IMR-90 (cell line): Measurements from ENCODE around the gene FSD1L. TPM values are rescaled to one million over a fixed set of nuclear protein-coding genes. Genes with fewer than 3 reads are reported as not detected.

Experiments
- ATAC-seq: fragments of 200-7000 bp; cut with Tn5 transposase; 2 replicates; pipeline ENCODE4 v1.9.1; 2020; ENCODE audit warnings: low read depth, mild to moderate bottlenecking, moderate library complexity
- BruUV-seq: library from RNA; stranded (reverse); fragments of 400-500 nt; replicated peaks from 2 replicates; lab custom pipeline; 2021; lab: Mats Ljungman, UMichigan
- CTCF ChIA-PET: fragments of 300-600 bp; formaldehyde crosslinking; extraction: SDS; loops from one replicate; lab custom pipeline; 2021; ENCODE audit warnings: antibody characterized with exemption; lab: Yijun Ruan, JAX
- POLR2A ChIA-PET: fragments of 300-600 bp; sonication (Branson Sonifier 250); formaldehyde crosslinking; loops from one replicate; lab custom pipeline; 2022; ENCODE audit warnings: antibody characterized with exemption; ENCODE audit not compliant: unreplicated experiment; lab: Charles Lee
- DNase-seq: peaks from one replicate; pipeline ENCODE4 v3.0.0; 2013
- H2AFZ ChIP-seq: replicated peaks from 2 replicates; pipeline ENCODE3; 2013; ENCODE audit warnings: low read length, mild to moderate bottlenecking; ENCODE audit not compliant: poor library complexity
- H2AK5ac ChIP-seq: 2 replicates; pipeline ENCODE4 v1.6.1; 2013; ENCODE audit warnings: low read depth, low read length, inconsistent platforms
- H2AK9ac ChIP-seq: replicated peaks from 2 replicates; pipeline ENCODE3; 2013; ENCODE audit warnings: mild to moderate bottlenecking, low read depth, low read length, moderate library complexity; ENCODE audit not compliant: poor library complexity
- H2BK120ac ChIP-seq: 2 replicates; pipeline ENCODE4 v1.6.1; 2013; ENCODE audit warnings: low read depth, low read length, inconsistent platforms
- H2BK15ac ChIP-seq: 3 replicates; pipeline ENCODE4 v1.6.1; 2013; ENCODE audit warnings: low read depth, low read length, inconsistent platforms
- H2BK20ac ChIP-seq: 2 replicates; pipeline ENCODE4 v1.6.1; 2013; ENCODE audit warnings: low read depth, mild to moderate bottlenecking, inconsistent platforms, low read length, moderate library complexity
- H2BK5ac ChIP-seq: 2 replicates; pipeline ENCODE4 v1.6.1; 2013; ENCODE audit warnings: mild to moderate bottlenecking, low read depth, low read length, inconsistent platforms; ENCODE audit not compliant: poor library complexity, severe bottlenecking
- H3K14ac ChIP-seq: replicated peaks from 2 replicates; pipeline ENCODE4 v1.6.1; 2013; ENCODE audit warnings: low read depth, low read length, inconsistent platforms
- H3K18ac ChIP-seq: 2 replicates; pipeline ENCODE4 v1.6.1; 2013; ENCODE audit warnings: low read depth, low read length, control low read depth
- H3K23ac ChIP-seq: 2 replicates; pipeline ENCODE4 v1.6.1; 2013; ENCODE audit warnings: low read depth, low read length, inconsistent platforms
- H3K27ac ChIP-seq: 2 replicates; pipeline ENCODE4 v1.5.1; 2013; ENCODE audit warnings: mild to moderate bottlenecking, control low read depth, low read length; ENCODE audit not compliant: insufficient read depth
- H3K27me3 ChIP-seq: 2 replicates; pipeline ENCODE4 v1.6.1; 2013; ENCODE audit warnings: low read length; ENCODE audit not compliant: control insufficient read depth, insufficient read depth
- H3K36me3 ChIP-seq: 2 replicates; pipeline ENCODE4 v1.6.1; 2013; ENCODE audit warnings: low read length, mixed read lengths; ENCODE audit not compliant: control insufficient read depth, insufficient read depth
- H3K4ac ChIP-seq: 2 replicates; pipeline ENCODE4 v1.6.1; 2013; ENCODE audit warnings: low read depth, low read length, inconsistent platforms
- H3K4me1 ChIP-seq: 2 replicates; pipeline ENCODE4 v1.6.1; 2013; ENCODE audit warnings: low read length, mixed read lengths; ENCODE audit not compliant: control insufficient read depth, insufficient read depth
- H3K4me2 ChIP-seq: 2 replicates; pipeline ENCODE4 v1.6.1; 2013; ENCODE audit warnings: low read depth, mild to moderate bottlenecking, control low read depth, low read length, moderate library complexity
- H3K4me3 ChIP-seq: 2 replicates; pipeline ENCODE4 v1.5.1; 2013; ENCODE audit warnings: low read depth, mild to moderate bottlenecking, control low read depth, low read length, moderate library complexity; ENCODE audit not compliant: insufficient read depth
- H3K56ac ChIP-seq: 2 replicates; pipeline ENCODE4 v1.6.1; 2013; ENCODE audit warnings: low read length, inconsistent platforms; ENCODE audit not compliant: insufficient read depth; ENCODE audit errors: extremely low read depth
- H3K79me1 ChIP-seq, 2 experiments: 2 replicates each; pipeline ENCODE4 v1.6.1; 2013; ENCODE audit warnings: low read length in 2 of 2, inconsistent platforms in 1 of 2, low read depth in 1 of 2
- H3K9ac ChIP-seq: 2 replicates; pipeline ENCODE4 v1.6.1; 2013; ENCODE audit warnings: low read depth, low read length, control low read depth
- H3K9me1 ChIP-seq: 2 replicates; pipeline ENCODE4 v1.6.1; 2013; ENCODE audit warnings: low read length, inconsistent platforms; ENCODE audit not compliant: insufficient read depth
- H3K9me3 ChIP-seq: 2 replicates; pipeline ENCODE4 v1.6.1; 2013; ENCODE audit warnings: low read length; ENCODE audit not compliant: control insufficient read depth, insufficient read depth
- H4K20me1 ChIP-seq: 2 replicates; pipeline ENCODE4 v1.6.1; 2013; ENCODE audit warnings: low read length, inconsistent platforms; ENCODE audit not compliant: insufficient read depth
- H4K5ac ChIP-seq: 2 replicates; pipeline ENCODE4 v1.6.1; 2013; ENCODE audit warnings: mild to moderate bottlenecking, low read depth, low read length, control low read depth
- H4K8ac ChIP-seq, 2 experiments: 2 replicates each; pipeline ENCODE4 v1.6.1; 2013; ENCODE audit warnings: low read depth in 2 of 2, low read length in 2 of 2, control low read depth in 1 of 2, inconsistent platforms in 1 of 2
- H4K91ac ChIP-seq: 2 replicates; pipeline ENCODE4 v1.6.1; 2013; ENCODE audit warnings: low read depth, low read length, inconsistent platforms; ENCODE audit not compliant: insufficient read depth
- CEBPB ChIP-seq: IDR thresholded peaks from 2 replicates; pipeline ENCODE4 v1.6.1; 2012; ENCODE audit warnings: low read depth, low read length, improper control_type of control experiment
- CHD1 ChIP-seq: IDR thresholded peaks from 2 replicates; pipeline ENCODE4 v1.6.1; 2012; ENCODE audit warnings: low read depth, low read length, improper control_type of control experiment
- MAFK ChIP-seq: IDR thresholded peaks from 2 replicates; pipeline ENCODE4 v1.6.1; 2012; ENCODE audit warnings: low read depth, low read length, improper control_type of control experiment
- MXI1 ChIP-seq: IDR thresholded peaks from 2 replicates; pipeline ENCODE4 v1.6.1; 2012; ENCODE audit warnings: low read depth, mild to moderate bottlenecking, low read length, moderate library complexity, borderline replicate concordance
- NFE2L2 ChIP-seq: fragments of 150-350 bp; IDR thresholded peaks from 2 replicates; pipeline ENCODE4 v1.6.1; 2016; ENCODE audit warnings: low read depth, mild to moderate bottlenecking, low read length
- POLR2A ChIP-seq: IDR thresholded peaks from 2 replicates; pipeline ENCODE4 v1.6.1; 2012; ENCODE audit warnings: mild to moderate bottlenecking, low read depth, low read length
- RAD21 ChIP-seq: IDR thresholded peaks from 2 replicates; pipeline ENCODE4 v1.6.1; 2012; ENCODE audit warnings: low read length, improper control_type of control experiment
- RCOR1 ChIP-seq: IDR thresholded peaks from 2 replicates; pipeline ENCODE4 v1.6.1; 2012; ENCODE audit warnings: mild to moderate bottlenecking, low read length, improper control_type of control experiment; ENCODE audit not compliant: insufficient replicate concordance
- WGBS, 2 experiments: methylation state at CpG; one replicate each; pipeline versions ENCODE4 v1.1.5 to v1.1.7; 2013; ENCODE audit warnings: missing lambda C conversion rate in 2 of 2; ENCODE audit not compliant: insufficient read length in 1 of 2; ENCODE audit errors: extremely low coverage in 2 of 2; 5-methylcytosine and 5-hydroxymethylcytosine counted together
- dilution Hi-C: fragments of 300-500 bp; cut with HindIII; formaldehyde crosslinking; loops from one replicate; pipeline ENCODE4 v1.14.3; 2018; ENCODE audit warnings: low sequenced_read_pairs; ENCODE audit not compliant: unreplicated experiment
- in situ Hi-C: fragments of 300-500 bp; cut with MboI; formaldehyde crosslinking; loops from 3 replicates; pipeline ENCODE4 v1.14.3; 2019; ENCODE audit warnings: low sequenced_read_pairs, inconsistent platforms, mixed read lengths
- intact Hi-C: fragments of 100-400 bp; cut with micrococcal nuclease; formaldehyde crosslinking; loops from 2 replicates; pipeline ENCODE4 v1.10.0; 2022
- polyA plus RNA-seq, 3 experiments: library from polyadenylated mRNA; depleted of rRNA; stranded (reverse); fragments of >200 nt; gene quantifications; 2 replicates each; pipeline ENCODE4 v1.2.3, GENCODE V29; 2012; ENCODE audit warnings: low replicate concordance in 1 of 3
- total RNA-seq: library from RNA; depleted of rRNA; stranded (reverse); fragments of >200 nt; gene quantifications from 2 replicates; pipeline ENCODE4 v1.2.3, GENCODE V29; 2012
- TF ChIP-seq, protein P1 (sequence below): fragments of 150-350 bp; IDR thresholded peaks from 2 replicates; pipeline ENCODE4 v1.6.1; 2016; ENCODE audit warnings: low read depth, mild to moderate bottlenecking, low read length, moderate library complexity, borderline replicate concordance
- TF ChIP-seq, protein P2 (sequence below): fragments of 150-350 bp; IDR thresholded peaks from 2 replicates; pipeline ENCODE4 v1.6.1; 2017; ENCODE audit warnings: mild to moderate bottlenecking, antibody characterized with exemption, low read length, low read depth
- TF ChIP-seq, protein P3 (sequence below): conservative IDR thresholded peaks from 2 replicates; pipeline ENCODE4 v1.5.1; 2012; ENCODE audit warnings: mild to moderate bottlenecking, low read depth, low read length, improper control_type of control experiment

FSD1L gene
- total and polyA plus RNA-seq, 2 of the 4 experiments (the other 2 are of a cell fraction) = 1.4 to 2.9 TPM

DNA sequence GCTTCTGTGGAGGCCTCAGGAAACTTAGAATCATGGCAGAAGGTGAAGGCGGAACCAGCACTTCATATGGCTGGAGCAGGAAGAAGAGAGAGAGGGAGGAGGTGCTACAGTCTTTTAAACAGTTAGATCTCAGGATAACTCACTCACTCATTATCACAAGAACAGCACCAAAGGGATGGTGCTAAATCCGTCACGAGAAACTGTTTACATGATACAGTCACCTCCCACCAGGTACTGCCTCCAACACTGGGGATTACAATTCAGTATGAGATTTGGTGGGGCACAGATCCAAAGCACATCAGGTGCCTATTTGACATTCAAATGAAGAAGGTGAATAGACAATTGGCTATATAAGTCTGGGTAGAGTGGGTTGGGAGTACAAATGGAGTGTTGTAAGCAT is 145.3 kb downstream of the FSD1L start:
- no peak overlapping the region for H2BK15ac ChIP-seq

More for the DNA sequence above, 145.3 kb downstream of the FSD1L start:
- Histone ChIP-seq H3K27me3 (no peaks in the 10 kb centered on the region), H2BK20ac (no peak overlapping the region), H2AFZ (no peak overlapping the region), H3K4me2 (no peak overlapping the region), H2AK9ac (no peak overlapping the region), H3K27ac (no peak overlapping the region), H3K9me1 (no peaks in the 10 kb centered on the region), H3K9me3 (peaks cover 2% of the 10 kb centered on the region; the same call in 1 of the 2 replicates), H2BK5ac (no peak overlapping the region), H4K20me1 (no peaks in the 10 kb centered on the region), H4K91ac (no peak overlapping the region), H3K79me1 (0 out of 4 replicates have a peak, but pooled peaks cover 0 to 3% of the 10 kb centered on the region in 2 experiments), H2AK5ac (no peak overlapping the region), H3K14ac (no peak overlapping the region), H4K5ac (no peak overlapping the region), H3K18ac (no peak overlapping the region), H4K8ac (no peak overlapping the region), H3K9ac (no peak overlapping the region), H3K4me1 (no peaks in the 10 kb centered on the region), H3K56ac (no peak overlapping the region), H3K4me3 (no peak overlapping the region), H3K23ac (no peak overlapping the region), H2BK120ac (no peak overlapping the region), H3K4ac (no peak overlapping the region), H3K36me3 (peaks cover 8% of the 10 kb centered on the region)
- ChIA-PET CTCF (no interaction called here), POLR2A (no interaction called here)
- intact Hi-C loops = no loop called here
- in situ Hi-C loops = no loop called here
- dilution Hi-C loops = no loop called here
- TF ChIP-seq NFE2L2 (no peak), RCOR1 (no peak), CEBPB (no peak), POLR2A (no peak), MXI1 (no peak), RAD21 (no peak), CHD1 (no peak), MAFK (no peak)
- TF ChIP-seq, protein P1, sequence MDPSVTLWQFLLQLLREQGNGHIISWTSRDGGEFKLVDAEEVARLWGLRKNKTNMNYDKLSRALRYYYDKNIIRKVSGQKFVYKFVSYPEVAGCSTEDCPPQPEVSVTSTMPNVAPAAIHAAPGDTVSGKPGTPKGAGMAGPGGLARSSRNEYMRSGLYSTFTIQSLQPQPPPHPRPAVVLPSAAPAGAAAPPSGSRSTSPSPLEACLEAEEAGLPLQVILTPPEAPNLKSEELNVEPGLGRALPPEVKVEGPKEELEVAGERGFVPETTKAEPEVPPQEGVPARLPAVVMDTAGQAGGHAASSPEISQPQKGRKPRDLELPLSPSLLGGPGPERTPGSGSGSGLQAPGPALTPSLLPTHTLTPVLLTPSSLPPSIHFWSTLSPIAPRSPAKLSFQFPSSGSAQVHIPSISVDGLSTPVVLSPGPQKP = no peak
- TF ChIP-seq, protein P2, sequence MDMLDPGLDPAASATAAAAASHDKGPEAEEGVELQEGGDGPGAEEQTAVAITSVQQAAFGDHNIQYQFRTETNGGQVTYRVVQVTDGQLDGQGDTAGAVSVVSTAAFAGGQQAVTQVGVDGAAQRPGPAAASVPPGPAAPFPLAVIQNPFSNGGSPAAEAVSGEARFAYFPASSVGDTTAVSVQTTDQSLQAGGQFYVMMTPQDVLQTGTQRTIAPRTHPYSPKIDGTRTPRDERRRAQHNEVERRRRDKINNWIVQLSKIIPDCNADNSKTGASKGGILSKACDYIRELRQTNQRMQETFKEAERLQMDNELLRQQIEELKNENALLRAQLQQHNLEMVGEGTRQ = no peak
- TF ChIP-seq, protein P3, sequence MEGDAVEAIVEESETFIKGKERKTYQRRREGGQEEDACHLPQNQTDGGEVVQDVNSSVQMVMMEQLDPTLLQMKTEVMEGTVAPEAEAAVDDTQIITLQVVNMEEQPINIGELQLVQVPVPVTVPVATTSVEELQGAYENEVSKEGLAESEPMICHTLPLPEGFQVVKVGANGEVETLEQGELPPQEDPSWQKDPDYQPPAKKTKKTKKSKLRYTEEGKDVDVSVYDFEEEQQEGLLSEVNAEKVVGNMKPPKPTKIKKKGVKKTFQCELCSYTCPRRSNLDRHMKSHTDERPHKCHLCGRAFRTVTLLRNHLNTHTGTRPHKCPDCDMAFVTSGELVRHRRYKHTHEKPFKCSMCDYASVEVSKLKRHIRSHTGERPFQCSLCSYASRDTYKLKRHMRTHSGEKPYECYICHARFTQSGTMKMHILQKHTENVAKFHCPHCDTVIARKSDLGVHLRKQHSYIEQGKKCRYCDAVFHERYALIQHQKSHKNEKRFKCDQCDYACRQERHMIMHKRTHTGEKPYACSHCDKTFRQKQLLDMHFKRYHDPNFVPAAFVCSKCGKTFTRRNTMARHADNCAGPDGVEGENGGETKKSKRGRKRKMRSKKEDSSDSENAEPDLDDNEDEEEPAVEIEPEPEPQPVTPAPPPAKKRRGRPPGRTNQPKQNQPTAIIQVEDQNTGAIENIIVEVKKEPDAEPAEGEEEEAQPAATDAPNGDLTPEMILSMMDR = no peak
- WGBS, 2 experiments = no CpG with 5 or more reads among the region's 3 CpGs
- no peak for DNase-seq
- no TSS peak for BruUV-seq
- no peak for ATAC-seq
